Measurements from ENCODE around the gene OR2J2.
"Not testable (repeated sequence)": the region's sequence is repeated elsewhere in the genome, so short reads cannot be mapped to it uniquely, and the experiment has no call there.

Gene OR2J2

GRCh38 chr6:29171736-29172135 is 1.0 kb downstream of the OR2J2 start:
- H2AFZ ChIP-seq (ENCODE audit: low read depth, low read length): no peak overlapping the region
- no peaks in the 10 kb centered on the region for H3K79me2 ChIP-seq (ENCODE audit: low read length)
- H3K27me3 ChIP-seq (ENCODE audit: low read depth, low read length): no peaks in the 10 kb centered on the region
- no peak overlapping the region for H3K4me3 ChIP-seq (ENCODE audit: low read length)
- H3K4me2 ChIP-seq (ENCODE audit: low read length): no peak overlapping the region
- H4K20me1 ChIP-seq (ENCODE audit: insufficient read depth, low read length): no peaks in the 10 kb centered on the region
- H3K4me1 ChIP-seq (ENCODE audit: low read length): no peaks in the 10 kb centered on the region
- H3K9ac ChIP-seq (ENCODE audit: low read length): no peak overlapping the region
- H3K9me3 ChIP-seq (ENCODE audit: insufficient read depth, low read length): no peaks in the 10 kb centered on the region
- H3K36me3 ChIP-seq (replicated peaks; ENCODE audit: low read depth, low read length): no peaks in the 10 kb centered on the region
- H3K27ac ChIP-seq (ENCODE audit: low read length): no peak overlapping the region
- TF ChIP-seq CTCF (IDR thresholded peaks at IDR 0.05; ENCODE audit: low read depth, low read length) (no peak), EZH2phosphoT487 (IDR thresholded peaks at IDR 0.05; ENCODE audit: low read depth) (no peak)

GRCh38 chr6:29183594-29183993 is 12.9 kb downstream of the OR2J2 start:
- Histone ChIP-seq H3K4me2 (ENCODE audit: low read length) (no peak overlapping the region), H3K4me3 (ENCODE audit: low read length) (no peak overlapping the region), H4K20me1 (ENCODE audit: insufficient read depth, low read length) (no peaks in the 10 kb centered on the region), H2AFZ (ENCODE audit: low read depth, low read length) (no peak overlapping the region), H3K9ac (ENCODE audit: low read length) (no peak overlapping the region), H3K27me3 (ENCODE audit: low read depth, low read length) (no peaks in the 10 kb centered on the region), H3K9me3 (ENCODE audit: insufficient read depth, low read length) (no peaks in the 10 kb centered on the region), H3K79me2 (ENCODE audit: low read length) (no peaks in the 10 kb centered on the region), H3K36me3 (replicated peaks; ENCODE audit: low read depth, low read length) (no peaks in the 10 kb centered on the region), H3K4me1 (ENCODE audit: low read length) (no peaks in the 10 kb centered on the region), H3K27ac (ENCODE audit: low read length) (no peak overlapping the region)
- no peak for TF ChIP-seq CTCF (IDR thresholded peaks at IDR 0.05; ENCODE audit: low read depth, low read length)

- H3K9me3 ChIP-seq (ENCODE audit: insufficient read depth, low read length); H3K27me3 ChIP-seq (ENCODE audit: low read depth, low read length); H3K4me1 ChIP-seq (ENCODE audit: low read length); H3K4me2 ChIP-seq (ENCODE audit: low read length); H4K20me1 ChIP-seq (ENCODE audit: insufficient read depth, low read length); H3K79me2 ChIP-seq (ENCODE audit: low read length); H3K36me3 ChIP-seq (replicated peaks; ENCODE audit: low read depth, low read length); H3K27ac ChIP-seq (ENCODE audit: low read length); H2AFZ ChIP-seq (ENCODE audit: low read depth, low read length); H3K4me3 ChIP-seq (ENCODE audit: low read length); H3K9ac ChIP-seq (ENCODE audit: low read length): not testable (repeated sequence)
Measured at GRCh38 chr6:29188659-29189058, 18.0 kb downstream of the OR2J2 start.

- no peak overlapping the region for H3K27ac ChIP-seq (ENCODE audit: low read length)
- H3K9ac ChIP-seq (ENCODE audit: low read length): no peak overlapping the region
- TF ChIP-seq CTCF (IDR thresholded peaks at IDR 0.05; ENCODE audit: low read depth, low read length) (no peak), EZH2phosphoT487 (IDR thresholded peaks at IDR 0.05; ENCODE audit: low read depth) (no peak)
- no peaks in the 10 kb centered on the region for H3K4me1 ChIP-seq (ENCODE audit: low read length)
- no peak overlapping the region for H3K4me3 ChIP-seq (ENCODE audit: low read length)
- no peaks in the 10 kb centered on the region for H4K20me1 ChIP-seq (ENCODE audit: insufficient read depth, low read length)
- no peaks in the 10 kb centered on the region for H3K79me2 ChIP-seq (ENCODE audit: low read length)
- H3K27me3 ChIP-seq (ENCODE audit: low read depth, low read length): no peaks in the 10 kb centered on the region
- no peak overlapping the region for H3K4me2 ChIP-seq (ENCODE audit: low read length)
- H2AFZ ChIP-seq (ENCODE audit: low read depth, low read length): no peak overlapping the region
- no peaks in the 10 kb centered on the region for H3K9me3 ChIP-seq (ENCODE audit: insufficient read depth, low read length)
- no peaks in the 10 kb centered on the region for H3K36me3 ChIP-seq (replicated peaks; ENCODE audit: low read depth, low read length)
Measured at GRCh38 chr6:29200767-29201662, 30.3 kb downstream of the OR2J2 start.

Data from OCI-LY3 (cell line).